Effector memory CD4-positive, alpha-beta T cell (primary cell): ENCODE measurements around the gene LRCH2.

Experiments used
- DNase-seq, 3 donors: peaks; one replicate each; pipeline ENCODE4 v3.0.0-alpha.2; 2020
- H3K27ac ChIP-seq: 2 replicates; pipeline ENCODE4 v1.7.0; 2013; ENCODE audit warnings: mild to moderate bottlenecking, low read length, moderate library complexity; ENCODE audit not compliant: insufficient read depth, poor library complexity, severe bottlenecking
- H3K27me3 ChIP-seq: replicated peaks from 2 replicates; pipeline ENCODE4 v1.7.0; 2013; ENCODE audit warnings: mild to moderate bottlenecking, low read length; ENCODE audit not compliant: insufficient read depth, control insufficient read depth, poor library complexity, severe bottlenecking
- H3K36me3 ChIP-seq: 2 replicates; pipeline ENCODE4 v1.7.0; 2013; ENCODE audit warnings: mild to moderate bottlenecking, low read length, moderate library complexity; ENCODE audit not compliant: control insufficient read depth, insufficient read depth
- H3K4me1 ChIP-seq: 2 replicates; pipeline ENCODE4 v1.7.0; 2013; ENCODE audit warnings: low read length, mild to moderate bottlenecking; ENCODE audit not compliant: control insufficient read depth, insufficient read depth, poor library complexity, severe bottlenecking
- H3K4me3 ChIP-seq: 2 replicates; pipeline ENCODE4 v1.7.0; 2013; ENCODE audit warnings: low read length, low read depth, mild to moderate bottlenecking; ENCODE audit not compliant: insufficient read depth, poor library complexity, severe bottlenecking
- H3K9me3 ChIP-seq: 2 replicates; pipeline ENCODE4 v1.7.0; 2013; ENCODE audit warnings: mild to moderate bottlenecking, low read length, moderate library complexity; ENCODE audit not compliant: control insufficient read depth
- total RNA-seq, 3 donors: gene quantifications; one replicate each; lab custom pipeline; 2026; lab: John Stamatoyannopoulos, UW

The LRCH2 gene, protein sequence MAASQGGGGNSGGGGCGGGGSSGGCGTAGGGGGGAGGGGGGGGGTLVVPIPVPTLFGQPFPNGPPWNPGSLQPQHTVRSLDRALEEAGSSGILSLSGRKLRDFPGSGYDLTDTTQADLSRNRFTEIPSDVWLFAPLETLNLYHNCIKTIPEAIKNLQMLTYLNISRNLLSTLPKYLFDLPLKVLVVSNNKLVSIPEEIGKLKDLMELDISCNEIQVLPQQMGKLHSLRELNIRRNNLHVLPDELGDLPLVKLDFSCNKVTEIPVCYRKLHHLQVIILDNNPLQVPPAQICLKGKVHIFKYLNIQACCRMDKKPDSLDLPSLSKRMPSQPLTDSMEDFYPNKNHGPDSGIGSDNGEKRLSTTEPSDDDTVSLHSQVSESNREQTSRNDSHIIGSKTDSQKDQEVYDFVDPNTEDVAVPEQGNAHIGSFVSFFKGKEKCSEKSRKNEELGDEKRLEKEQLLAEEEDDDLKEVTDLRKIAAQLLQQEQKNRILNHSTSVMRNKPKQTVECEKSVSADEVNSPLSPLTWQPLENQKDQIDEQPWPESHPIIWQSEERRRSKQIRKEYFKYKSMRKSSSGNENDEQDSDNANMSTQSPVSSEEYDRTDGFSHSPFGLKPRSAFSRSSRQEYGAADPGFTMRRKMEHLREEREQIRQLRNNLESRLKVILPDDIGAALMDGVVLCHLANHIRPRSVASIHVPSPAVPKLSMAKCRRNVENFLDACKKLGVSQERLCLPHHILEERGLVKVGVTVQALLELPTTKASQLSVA
- 0 reads per million in 3 donors for total RNA-seq

DNA sequence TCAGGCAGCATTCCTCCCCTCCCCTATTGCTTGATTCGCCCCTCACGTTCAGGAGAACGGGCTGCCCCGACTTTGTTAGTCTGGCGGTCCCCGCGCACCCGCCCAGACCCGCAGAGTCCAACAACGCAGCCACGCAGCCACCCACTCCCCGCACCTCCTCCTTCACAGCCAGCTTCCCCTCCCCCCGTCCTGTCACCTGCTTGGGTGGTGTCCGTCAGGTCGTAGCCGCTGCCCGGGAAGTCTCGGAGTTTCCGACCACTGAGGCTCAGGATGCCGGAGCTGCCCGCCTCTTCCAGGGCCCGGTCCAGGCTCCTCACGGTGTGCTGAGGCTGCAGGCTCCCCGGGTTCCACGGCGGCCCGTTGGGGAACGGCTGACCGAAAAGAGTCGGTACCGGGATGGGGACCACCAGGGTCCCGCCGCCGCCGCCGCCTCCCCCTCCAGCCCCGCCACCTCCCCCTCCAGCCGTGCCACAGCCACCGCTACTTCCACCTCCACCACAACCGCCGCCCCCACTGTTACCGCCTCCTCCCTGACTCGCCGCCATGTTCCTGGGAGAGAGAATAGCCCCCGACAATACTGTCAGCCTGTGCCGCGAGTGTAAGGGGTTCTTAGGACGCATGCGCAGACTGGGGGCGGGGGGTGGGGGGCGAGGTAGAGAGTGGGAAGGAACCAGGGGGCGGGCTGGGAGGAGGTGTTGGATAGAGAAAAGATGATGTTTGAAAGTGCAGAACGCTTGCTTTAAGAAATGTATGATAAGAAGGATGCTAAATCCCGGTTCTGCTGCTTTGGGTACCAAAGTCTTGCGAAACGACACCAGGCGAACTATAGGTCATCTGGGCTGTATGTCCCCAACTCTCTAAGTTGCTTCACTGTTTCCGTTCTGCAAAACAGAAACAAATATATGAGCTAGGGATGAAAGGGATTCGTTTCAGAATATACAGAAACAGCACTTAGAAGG is at the start of gene LRCH2:
Gene LRCH2, minus strand, starts transcription at position 600 of the 959 bp plus-strand sequence. Its CDS starts 55 bp downstream, at position 545.
- Histone ChIP-seq H3K27ac (no peak within 1 kb of the TSS), H3K36me3 (no peaks in the 10 kb centered on the region), H3K4me3 (no peak within 1 kb of the TSS), H3K4me1 (no peaks in the 10 kb centered on the region), H3K27me3 (peaks cover 3% of the 10 kb centered on the region), H3K9me3 (no peaks in the 10 kb centered on the region)
- DNase-seq = no peak

DNA sequence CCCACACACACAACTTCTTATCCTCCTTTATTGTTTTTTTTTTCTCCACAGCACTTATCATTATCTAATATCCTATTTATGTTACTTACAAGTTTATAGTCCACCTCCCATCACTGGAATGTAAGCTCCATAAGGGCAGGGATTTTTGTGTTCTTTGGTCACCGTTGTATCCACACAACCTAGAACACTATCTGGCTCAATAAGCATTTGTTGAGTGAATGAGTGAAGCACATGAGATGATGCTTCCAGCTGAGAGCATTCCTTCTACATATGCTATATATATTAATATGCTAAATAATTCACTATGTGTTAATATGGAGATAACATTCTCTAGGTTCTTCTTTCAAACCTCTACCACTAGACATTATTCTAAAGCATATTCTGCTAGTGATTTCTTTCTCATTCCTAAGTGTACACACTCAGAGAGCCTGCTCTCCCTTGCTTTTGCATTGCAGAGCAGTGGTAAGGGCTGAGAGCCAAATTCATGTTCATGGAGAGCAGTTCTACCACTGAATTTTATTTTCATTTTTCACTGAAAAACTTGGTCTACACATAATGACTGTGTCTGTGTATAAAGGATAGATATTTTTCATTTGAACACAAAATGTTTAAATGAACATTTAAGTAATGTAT is 35.3 kb upstream of the LRCH2 start:
- DNase-seq = no peak
- Histone ChIP-seq H3K27ac (no peak overlapping the region), H3K4me1 (no peaks in the 10 kb centered on the region), H3K36me3 (no peaks in the 10 kb centered on the region), H3K4me3 (no peak overlapping the region), H3K9me3 (no peaks in the 10 kb centered on the region), H3K27me3 (no peaks in the 10 kb centered on the region)

DNA sequence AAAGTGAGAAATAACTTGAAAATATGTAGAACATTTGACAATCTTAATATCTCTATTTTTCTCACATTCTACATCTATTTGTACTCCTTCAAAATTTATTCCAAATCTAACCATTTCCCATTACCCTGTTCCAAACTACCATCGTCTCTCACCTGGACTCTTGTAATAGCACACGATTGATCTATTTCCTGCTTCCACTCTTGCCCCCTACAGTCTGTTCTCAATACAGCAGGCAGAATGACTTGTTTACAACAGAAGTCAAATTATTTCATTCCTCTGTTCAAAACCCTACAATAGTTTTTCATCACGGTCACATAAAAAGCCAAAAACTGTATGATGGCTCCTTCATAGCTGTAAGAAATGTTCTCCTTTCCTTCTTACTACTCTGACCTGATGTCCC is 34.5 kb upstream of the LRCH2 start:
- Histone ChIP-seq H3K9me3 (no peaks in the 10 kb centered on the region), H3K36me3 (no peaks in the 10 kb centered on the region), H3K27me3 (no peaks in the 10 kb centered on the region), H3K4me1 (no peaks in the 10 kb centered on the region), H3K27ac (no peak overlapping the region), H3K4me3 (no peak overlapping the region)
- no peak for DNase-seq

DNA sequence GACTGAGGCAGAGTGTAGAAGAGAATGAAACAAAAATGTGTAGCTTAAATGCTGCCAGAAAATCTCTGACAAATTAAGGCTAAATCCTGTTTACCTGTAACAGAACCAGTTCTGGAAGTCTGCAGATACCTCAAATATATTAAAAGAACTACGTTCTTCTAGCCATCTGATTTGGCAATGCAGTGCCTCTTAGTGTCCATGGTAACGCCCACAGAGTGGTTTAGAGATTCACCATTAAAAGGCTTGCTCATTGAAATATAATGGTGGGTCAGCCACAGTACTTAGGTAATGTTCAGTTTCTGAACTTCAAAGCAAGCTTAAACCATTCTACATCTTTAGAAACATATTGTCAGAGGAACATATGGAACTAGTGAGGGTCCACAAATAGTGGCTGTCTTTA is 32.4 kb upstream of the LRCH2 start:
- Histone ChIP-seq H3K36me3 (no peaks in the 10 kb centered on the region), H3K27ac (no peak overlapping the region), H3K4me3 (no peak overlapping the region), H3K4me1 (no peaks in the 10 kb centered on the region), H3K27me3 (no peaks in the 10 kb centered on the region), H3K9me3 (no peaks in the 10 kb centered on the region)
- no peak for DNase-seq

DNA sequence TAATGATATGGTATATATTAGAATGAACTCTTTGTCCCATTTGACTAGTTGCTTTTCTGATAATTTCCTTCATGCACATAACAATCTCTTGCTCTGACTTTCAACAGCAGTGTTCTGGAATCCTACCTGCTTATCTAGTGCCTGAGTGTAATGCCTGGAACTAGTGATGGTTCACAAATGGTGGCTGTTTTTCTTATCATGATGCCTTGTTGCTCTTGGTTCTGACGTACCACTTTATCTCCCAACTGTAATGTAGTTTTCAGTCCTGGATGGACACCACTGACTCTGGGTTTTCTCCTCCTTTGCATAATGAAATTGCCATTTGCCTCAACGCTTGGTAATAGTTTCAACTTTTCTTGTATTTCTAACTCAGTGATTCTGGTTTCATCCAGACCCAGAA is 30.1 kb upstream of the LRCH2 start:
- no peak overlapping the region for H3K4me3 ChIP-seq
- H3K9me3 ChIP-seq = no peaks in the 10 kb centered on the region
- no peak for DNase-seq
- no peaks in the 10 kb centered on the region for H3K27me3 ChIP-seq
- H3K4me1 ChIP-seq = no peaks in the 10 kb centered on the region
- H3K36me3 ChIP-seq = no peaks in the 10 kb centered on the region
- no peak overlapping the region for H3K27ac ChIP-seq

- Histone ChIP-seq H3K4me3 (no peak overlapping the region), H3K4me1 (no peaks in the 10 kb centered on the region), H3K27me3 (no peaks in the 10 kb centered on the region), H3K9me3 (no peaks in the 10 kb centered on the region), H3K36me3 (no peaks in the 10 kb centered on the region), H3K27ac (no peak overlapping the region)
- DNase-seq = no peak
Measured at GRCh38 chrX:115261148-115261547, 27.3 kb upstream of the LRCH2 start.

DNA sequence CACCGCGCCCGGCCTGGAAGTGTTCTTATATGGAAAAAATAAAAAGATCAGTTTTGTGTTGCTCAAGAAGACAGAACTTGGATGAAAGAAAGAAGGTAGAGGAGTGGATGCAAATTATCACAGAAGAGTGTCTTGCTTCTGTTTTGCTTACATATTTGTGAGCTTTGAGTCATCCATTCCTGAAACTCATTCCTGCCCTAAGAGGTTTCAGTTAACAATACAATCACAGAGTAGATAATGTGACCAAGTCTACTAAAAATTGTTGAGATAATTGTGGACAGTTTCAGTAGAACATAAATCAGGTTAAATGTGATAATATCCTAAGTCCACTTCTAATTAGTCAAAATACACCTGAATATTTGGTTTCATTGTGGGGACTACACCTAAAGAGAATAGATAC is 26.4 kb upstream of the LRCH2 start:
- no peak overlapping the region for H3K4me3 ChIP-seq
- H3K9me3 ChIP-seq = no peaks in the 10 kb centered on the region
- no peaks in the 10 kb centered on the region for H3K36me3 ChIP-seq
- H3K27ac ChIP-seq = no peak overlapping the region
- no peaks in the 10 kb centered on the region for H3K27me3 ChIP-seq
- no peaks in the 10 kb centered on the region for H3K4me1 ChIP-seq
- no peak for DNase-seq

GRCh38 chrX:115259238-115259875 is 25.5 kb upstream of the LRCH2 start:
- Histone ChIP-seq H3K4me3 (no peak overlapping the region), H3K27me3 (no peaks in the 10 kb centered on the region), H3K4me1 (no peaks in the 10 kb centered on the region), H3K9me3 (no peaks in the 10 kb centered on the region), H3K36me3 (no peaks in the 10 kb centered on the region), H3K27ac (no peak overlapping the region)
- no peak for DNase-seq

DNA sequence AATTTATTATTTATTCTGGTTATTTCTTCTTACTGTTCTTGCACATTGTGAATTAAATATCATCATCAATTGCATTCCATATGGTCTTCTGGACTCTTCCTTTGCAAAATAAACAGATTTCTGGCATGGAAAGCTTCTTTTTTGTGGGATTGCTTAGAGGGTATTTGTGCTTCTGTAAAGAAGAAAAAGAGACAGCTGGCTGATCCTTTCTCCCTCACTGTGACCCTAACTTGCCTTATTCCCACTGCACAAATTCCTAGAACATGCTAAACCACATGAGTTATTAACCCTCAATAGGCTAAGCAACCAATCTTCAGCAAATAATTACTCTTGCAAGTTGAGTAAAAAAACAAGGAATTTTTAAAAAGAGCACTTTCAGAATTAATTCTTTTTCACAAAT is 23.8 kb upstream of the LRCH2 start:
- DNase-seq = no peak
- H3K27me3 ChIP-seq = no peaks in the 10 kb centered on the region
- H3K4me1 ChIP-seq = no peaks in the 10 kb centered on the region
- no peaks in the 10 kb centered on the region for H3K36me3 ChIP-seq
- no peaks in the 10 kb centered on the region for H3K9me3 ChIP-seq
- H3K4me3 ChIP-seq = no peak overlapping the region
- no peak overlapping the region for H3K27ac ChIP-seq
